ENCODE data around the gene RASA2.

Gene RASA2

GRCh38 chr3:141499284-141499683, 12.5 kb downstream of the RASA2 start:
- POLR2A ChIA-PET (ENCODE audit: low non-redundant PET): no interaction called here
- CTCF ChIA-PET: interaction anchor here (0.7 kb wide), 1 partner anchor 1025 kb away, joined by 3 read pairs; no protein-coding TSS in a partner anchor
- no peak overlapping the region for H3K27ac ChIP-seq

GRCh38 chr3:141499965-141500364, 13.1 kb downstream of the RASA2 start:
- ChIA-PET CTCF (interaction anchor here (0.7 kb wide), 1 partner anchor 1024 kb away, joined by 3 read pairs; no protein-coding TSS in a partner anchor), POLR2A (ENCODE audit: low non-redundant PET) (no interaction called here)
- DNase-seq (ENCODE audit: low spot score): no peak

More at GRCh38 chr3:141499284-141499683, 12.5 kb downstream of the RASA2 start:
- TF ChIP-seq CTCF (conservative IDR thresholded peaks at IDR 0.05; ENCODE audit: low read depth): no peak
- no peak for DNase-seq (ENCODE audit: low spot score)

GRCh38 chr3:141500397-141500796, 13.6 kb downstream of the RASA2 start:
- CTCF ChIA-PET: no interaction called here

More at GRCh38 chr3:141499965-141500364, 13.1 kb downstream of the RASA2 start:
- no peak overlapping the region for H3K27ac ChIP-seq
- no peak for TF ChIP-seq CTCF (conservative IDR thresholded peaks at IDR 0.05; ENCODE audit: low read depth)

GRCh38 chr3:141505166-141505565, 18.3 kb downstream of the RASA2 start:
- CTCF ChIA-PET: no interaction called here
- POLR2A ChIA-PET (ENCODE audit: low non-redundant PET): no interaction called here
- no peak overlapping the region for H3K27ac ChIP-seq
- DNase-seq (ENCODE audit: low spot score): no peak
- TF ChIP-seq CTCF (conservative IDR thresholded peaks at IDR 0.05; ENCODE audit: low read depth): no peak

More at GRCh38 chr3:141500397-141500796, 13.6 kb downstream of the RASA2 start:
- TF ChIP-seq CTCF (conservative IDR thresholded peaks at IDR 0.05; ENCODE audit: low read depth): no peak
- POLR2A ChIA-PET (ENCODE audit: low non-redundant PET): no interaction called here
- DNase-seq (ENCODE audit: low spot score): no peak
- H3K27ac ChIP-seq: no peak overlapping the region

- ChIA-PET CTCF (no interaction called here), POLR2A (ENCODE audit: low non-redundant PET) (no interaction called here)
- no peak for DNase-seq (ENCODE audit: low spot score)
- TF ChIP-seq CTCF (conservative IDR thresholded peaks at IDR 0.05; ENCODE audit: low read depth): no peak
- H3K27ac ChIP-seq: no peak overlapping the region
Observed at GRCh38 chr3:141506071-141506470, 19.2 kb downstream of the RASA2 start.

GRCh38 chr3:141507392-141508066, 20.7 kb downstream of the RASA2 start:
- ChIA-PET POLR2A (ENCODE audit: low non-redundant PET) (no interaction called here), CTCF (no interaction called here)

More at GRCh38 chr3:141507392-141508066, 20.7 kb downstream of the RASA2 start:
- no peak for DNase-seq (ENCODE audit: low spot score)
- no peak for TF ChIP-seq CTCF (conservative IDR thresholded peaks at IDR 0.05; ENCODE audit: low read depth)
- no peak overlapping the region for H3K27ac ChIP-seq
